Limb (tissue), 2 donors: ENCODE measurements around the gene FAM90A26.
"Not testable (repeated sequence)": the region's sequence is repeated elsewhere in the genome, so short reads cannot be mapped to it uniquely, and the experiment has no call there.

Experiments used
- DNase-seq, 2 donors: peaks; one replicate each; pipeline ENCODE4 v3.0.0-alpha.2; 2016; ENCODE audit errors: extremely low spot score in 2 of 2

Gene FAM90A26

GRCh38 chr4:9155101-9155886 is 14.9 kb upstream of the FAM90A26 start:
- not testable (repeated sequence) for DNase-seq

- not testable (repeated sequence) for DNase-seq
These were observed 11.8 kb upstream of the FAM90A26 start for GRCh38 chr4:9158392-9158791.

- DNase-seq, result not testable (repeated sequence)
These were observed 10.2 kb upstream of the FAM90A26 start for GRCh38 chr4:9160046-9160445.

GRCh38 chr4:9165990-9166389 is 4.2 kb upstream of the FAM90A26 start:
- DNase-seq, result not testable (repeated sequence)

- not testable (repeated sequence) for DNase-seq
These were observed 40.1 kb downstream of the FAM90A26 start, which contains the start of gene USP17L10 for GRCh38 chr4:9210357-9210756. USP17L10 (plus strand) TSS chr4:9210657; CDS start chr4:9210657, 0 bp downstream.

GRCh38 chr4:9214701-9215100 is 44.5 kb downstream of the FAM90A26 start:
- DNase-seq, result not testable (repeated sequence)

GRCh38 chr4:9215105-9215504 is 44.9 kb downstream of the FAM90A26 start, which contains the start of gene USP17L11:
USP17L11 (plus strand) TSS chr4:9215405; CDS start chr4:9215405, 0 bp downstream.
- DNase-seq, result not testable (repeated sequence)

GRCh38 chr4:9219852-9220251 is 49.6 kb downstream of the FAM90A26 start, which contains the start of gene USP17L12:
USP17L12 (plus strand) TSS chr4:9220152; CDS start chr4:9220152, 0 bp downstream.
- not testable (repeated sequence) for DNase-seq

GRCh38 chr4:9224596-9224995 is 54.4 kb downstream of the FAM90A26 start, which contains the start of gene USP17L13:
USP17L13 (plus strand) TSS chr4:9224896; CDS start chr4:9224896, 0 bp downstream.
- not testable (repeated sequence) for DNase-seq
